H1 (cell line): ENCODE data around the gene PRDM10. TPM values are rescaled to one million over a fixed set of nuclear protein-coding genes. Genes with fewer than 3 reads are reported as not detected.

ENCODE experiments used
- SP1 ChIP-seq: IDR thresholded peaks from 2 replicates; pipeline ENCODE4 v1.6.1; 2011; ENCODE audit warnings: low read depth, low read length
- polyA plus RNA-seq, 7 experiments: library from polyadenylated mRNA; depleted of rRNA in 3 of 7; stranded (reverse) in 5 of 7; unstranded in 2 of 7; fragments of >200 nt in 5 of 7; fragments of 200-250 nt in 2 of 7; gene quantifications; 1 replicate in 5 of 7; 2 replicates in 1 of 7; 4 replicates in 1 of 7; pipeline versions ENCODE4 v1.2.1 to v1.2.3, GENCODE V29; 2011 to 2013; ENCODE audit warnings: missing spikeins in 2 of 7, mixed read lengths in 2 of 7
- total RNA-seq: library from RNA; stranded (reverse); fragmentation: NEBNext Ultra II Directional; extraction: Animal tissue kit (Norgen Biotek cat#: 25700); gene quantifications from 2 replicates; pipeline ENCODE4 v1.2.1, GENCODE V29; 2021

PRDM10 gene
- total and polyA plus RNA-seq, 2 of the 8 experiments (the other 6 are each of a cell fraction or from before 2014, with no cell fraction given) = 15.5 to 19.2 TPM

GRCh38 chr11:130001461-130002351, 929 bp downstream of the PRDM10 start (continued):
- TF ChIP-seq SP1 = no peak
